GM13976 (cell line): ENCODE data around the gene LRRC4.

Source experiments
- DNase-seq: peaks from one replicate; pipeline ENCODE4 v3.0.0; 2012; ENCODE audit warnings: low spot score
- in situ Hi-C: fragments of 300-500 bp; cut with MboI; formaldehyde crosslinking; loops from one replicate; pipeline ENCODE4 v1.12.0; 2022; ENCODE audit warnings: low sequenced_read_pairs, mixed read lengths, inconsistent platforms; ENCODE audit not compliant: unreplicated experiment
- TF ChIP-seq, protein P1 (sequence below): IDR thresholded peaks from 2 replicates; pipeline ENCODE4 v1.5.1; 2012; ENCODE audit warnings: borderline replicate concordance, mild to moderate bottlenecking; ENCODE audit not compliant: insufficient read depth; ENCODE audit errors: extremely low read depth, missing control alignments, control extremely low read depth

LRRC4 gene

DNA sequence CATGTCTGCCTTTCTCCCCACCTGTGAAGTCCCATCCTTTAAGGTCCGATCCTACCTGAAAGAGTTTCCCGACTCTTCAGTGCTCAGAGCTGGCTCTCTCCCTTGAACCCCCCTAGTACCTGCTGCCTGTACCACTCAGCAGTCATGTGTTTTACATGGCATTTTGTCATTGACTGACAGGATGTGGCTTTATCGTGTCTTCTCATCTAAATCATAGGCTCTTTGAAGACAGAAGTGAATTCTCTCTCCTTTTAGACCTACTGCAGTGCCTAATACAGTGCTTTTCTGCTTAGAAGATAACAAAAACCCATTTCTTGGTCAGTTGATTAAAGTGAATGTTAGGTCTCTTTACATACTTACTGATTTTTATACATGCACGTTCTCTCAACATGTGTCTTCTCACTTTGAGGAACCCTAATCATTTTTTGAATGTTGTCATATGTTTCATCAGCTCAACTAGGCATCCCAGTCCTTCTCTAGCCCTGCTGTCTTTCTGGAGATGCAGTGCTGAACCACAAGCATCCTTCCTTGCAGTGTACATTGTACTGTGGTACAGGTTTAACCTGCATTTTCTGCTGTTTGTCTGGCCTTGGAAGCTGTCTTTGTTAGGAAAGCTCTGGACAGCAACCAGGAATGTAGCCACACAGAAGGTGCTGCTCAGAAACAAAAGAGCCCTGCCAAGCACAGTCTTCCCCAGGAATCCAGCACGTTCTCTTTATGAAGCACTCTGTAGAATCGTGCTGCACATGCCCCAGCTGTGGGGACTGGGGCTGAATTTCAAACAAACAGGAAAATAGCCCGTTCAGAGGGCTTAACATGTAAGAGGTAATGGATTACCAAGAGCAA, 28.1 kb upstream of the LRRC4 start:
- in situ Hi-C loops: no loop called here
- no peak for DNase-seq
- TF ChIP-seq, protein P1, sequence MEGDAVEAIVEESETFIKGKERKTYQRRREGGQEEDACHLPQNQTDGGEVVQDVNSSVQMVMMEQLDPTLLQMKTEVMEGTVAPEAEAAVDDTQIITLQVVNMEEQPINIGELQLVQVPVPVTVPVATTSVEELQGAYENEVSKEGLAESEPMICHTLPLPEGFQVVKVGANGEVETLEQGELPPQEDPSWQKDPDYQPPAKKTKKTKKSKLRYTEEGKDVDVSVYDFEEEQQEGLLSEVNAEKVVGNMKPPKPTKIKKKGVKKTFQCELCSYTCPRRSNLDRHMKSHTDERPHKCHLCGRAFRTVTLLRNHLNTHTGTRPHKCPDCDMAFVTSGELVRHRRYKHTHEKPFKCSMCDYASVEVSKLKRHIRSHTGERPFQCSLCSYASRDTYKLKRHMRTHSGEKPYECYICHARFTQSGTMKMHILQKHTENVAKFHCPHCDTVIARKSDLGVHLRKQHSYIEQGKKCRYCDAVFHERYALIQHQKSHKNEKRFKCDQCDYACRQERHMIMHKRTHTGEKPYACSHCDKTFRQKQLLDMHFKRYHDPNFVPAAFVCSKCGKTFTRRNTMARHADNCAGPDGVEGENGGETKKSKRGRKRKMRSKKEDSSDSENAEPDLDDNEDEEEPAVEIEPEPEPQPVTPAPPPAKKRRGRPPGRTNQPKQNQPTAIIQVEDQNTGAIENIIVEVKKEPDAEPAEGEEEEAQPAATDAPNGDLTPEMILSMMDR: no peak

DNA sequence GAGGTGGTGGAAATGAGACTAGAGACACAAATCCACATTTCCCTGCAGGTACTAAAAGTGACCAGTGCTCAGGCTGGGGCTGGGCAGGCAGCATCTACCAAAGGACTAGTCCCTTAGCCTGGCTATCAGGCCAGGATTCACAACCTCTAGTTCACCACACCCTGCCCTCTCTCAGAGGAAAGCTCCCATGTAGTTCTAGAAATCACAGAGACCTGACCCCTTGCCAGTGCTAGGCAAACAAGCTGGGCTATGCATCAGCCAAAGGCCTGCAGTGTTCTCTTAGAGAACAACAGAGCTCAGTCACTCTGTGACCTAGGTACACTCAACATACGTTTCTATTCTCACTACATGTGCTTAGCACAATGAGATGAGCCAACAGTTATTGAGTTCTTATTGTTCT, 26.7 kb upstream of the LRRC4 start:
- in situ Hi-C loops: no loop called here
- TF ChIP-seq, protein P1: no peak
- no peak for DNase-seq

DNA sequence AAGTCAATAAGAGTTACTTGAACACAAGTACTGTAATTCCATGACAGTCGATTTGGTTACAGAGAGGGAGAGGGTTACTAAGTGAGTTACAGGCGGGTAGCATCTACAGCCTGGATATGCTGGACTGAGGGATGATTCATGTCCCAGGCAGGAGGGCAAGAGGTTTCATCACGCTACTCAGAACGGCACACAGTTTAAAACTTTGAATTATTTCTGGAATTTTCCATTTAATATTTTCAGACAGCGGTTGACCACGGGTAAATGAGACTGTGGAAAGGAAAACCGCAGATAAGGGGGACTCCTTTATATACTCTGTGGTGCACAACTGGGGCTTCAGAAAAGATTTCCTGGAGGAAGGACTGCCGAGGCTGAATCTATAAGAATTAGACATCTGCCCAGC, 25.7 kb upstream of the LRRC4 start:
- DNase-seq: no peak

DNA sequence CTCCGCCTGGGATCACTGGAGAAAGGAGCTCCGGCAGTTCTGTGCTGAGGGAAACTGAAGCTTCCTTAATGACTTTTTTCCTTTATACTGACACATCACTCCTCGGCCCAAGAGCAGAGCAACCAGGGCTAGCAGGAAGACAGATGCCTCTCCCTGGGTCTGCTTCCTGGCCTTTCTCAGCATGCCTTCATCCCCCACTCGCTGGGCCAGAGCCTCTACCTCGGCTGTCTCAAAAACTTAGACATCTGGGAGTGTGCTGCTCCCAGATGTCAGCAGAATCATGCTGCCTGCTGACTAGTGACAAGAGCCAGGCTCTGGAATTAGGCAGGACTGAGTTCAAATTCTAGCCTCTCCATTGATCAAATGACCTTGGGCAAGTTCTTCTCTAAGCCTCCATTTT, 24.4 kb upstream of the LRRC4 start:
- in situ Hi-C loops: no loop called here
- TF ChIP-seq, protein P1: no peak
- DNase-seq: no peak

More for the DNA sequence above, 25.7 kb upstream of the LRRC4 start:
- in situ Hi-C loops: no loop called here
- TF ChIP-seq, protein P1: no peak

DNA sequence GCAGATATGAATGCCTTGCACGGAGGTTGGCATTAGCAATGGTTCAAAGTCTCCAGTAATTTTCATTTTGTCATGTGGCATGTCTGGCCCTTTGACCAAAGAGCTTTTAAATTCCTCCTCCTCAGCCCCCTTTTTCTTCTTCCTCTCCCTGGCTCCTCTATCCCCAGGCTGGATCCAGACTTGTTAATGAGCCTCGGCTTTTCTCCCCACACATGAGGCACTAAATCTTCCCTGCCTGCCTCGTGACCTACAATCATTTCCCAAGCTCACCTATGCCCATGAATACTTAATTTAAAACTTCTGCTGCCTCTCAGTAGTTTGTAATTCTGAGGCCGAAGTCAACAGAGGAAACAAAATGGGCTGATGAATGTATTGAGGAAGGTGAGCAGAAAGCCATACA, 23.3 kb upstream of the LRRC4 start:
- TF ChIP-seq, protein P1: no peak
- no peak for DNase-seq

DNA sequence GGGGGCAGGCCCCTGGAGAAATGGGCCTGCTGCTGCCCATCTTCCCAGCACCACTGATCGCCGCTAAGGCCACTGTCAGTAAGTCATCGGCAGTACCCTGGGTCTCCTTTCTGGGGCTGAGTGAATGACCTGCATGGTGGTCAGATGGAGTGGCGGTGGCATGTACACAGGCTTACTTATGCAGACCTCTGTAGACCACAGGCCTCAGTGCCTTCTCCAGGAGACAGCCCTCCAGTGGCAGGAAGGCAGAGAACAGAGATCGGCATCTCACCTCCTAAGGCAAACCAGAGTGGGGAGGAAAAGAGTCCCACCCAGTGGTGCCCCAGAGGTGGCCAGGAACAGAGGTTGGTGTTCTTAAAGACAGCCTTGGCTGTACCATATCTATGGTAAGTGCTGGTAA, 22.8 kb upstream of the LRRC4 start:
- DNase-seq: no peak
- in situ Hi-C loops: no loop called here
- TF ChIP-seq, protein P1: no peak

More for the DNA sequence above, 23.3 kb upstream of the LRRC4 start:
- in situ Hi-C loops: no loop called here
